Naive thymus-derived CD4-positive, alpha-beta T cell (primary cell): Measurements from ENCODE around the gene EVA1B. TPM values are rescaled to one million over a fixed set of nuclear protein-coding genes. Genes with fewer than 3 reads are reported as not detected.

ENCODE experiments used
- ATAC-seq: fragments of 150-1000 bp; cut with Tn5 transposase; 2 replicates; pipeline ENCODE4 v1.10.0; 2021; ENCODE audit warnings: mild to moderate bottlenecking, moderate library complexity
- CTCF ChIA-PET: fragments of 350-600 bp; sonication (Branson Sonifier 250); formaldehyde crosslinking; loops from one replicate; lab custom pipeline; 2021; ENCODE audit warnings: antibody characterized with exemption; lab: Charles Lee
- POLR2A ChIA-PET: fragments of 350-600 bp; sonication (Branson Sonifier 250); formaldehyde crosslinking; loops from one replicate; lab custom pipeline; 2021; ENCODE audit warnings: antibody characterized with exemption, inconsistent platforms; lab: Charles Lee
- DNase-seq, 9 donors: peaks; one replicate each; pipeline versions ENCODE4 v3.0.0 to v3.0.0-alpha.2; 2020 to 2022; ENCODE audit warnings: mixed read lengths in 1 of 9
- H3K27ac ChIP-seq: one replicate; pipeline ENCODE4 v1.7.0; 2013; ENCODE audit warnings: mild to moderate bottlenecking, low read depth, low read length, moderate library complexity
- H3K27me3 ChIP-seq, 2 donors: one replicate each; pipeline ENCODE4 v1.7.0; 2013; ENCODE audit warnings: low read length in 2 of 2, mild to moderate bottlenecking in 2 of 2, moderate library complexity in 2 of 2; ENCODE audit not compliant: control insufficient read depth in 2 of 2, insufficient read depth in 2 of 2
- H3K36me3 ChIP-seq, 3 experiments: 1 replicate in 2 of 3; 2 replicates in 1 of 3; pipeline ENCODE4 v1.7.0; 2013; ENCODE audit warnings: low read length in 3 of 3, mild to moderate bottlenecking in 3 of 3, moderate library complexity in 1 of 3; ENCODE audit not compliant: insufficient read depth in 3 of 3, control insufficient read depth in 2 of 3
- H3K4me1 ChIP-seq, 2 donors: one replicate each; pipeline ENCODE4 v1.7.0; 2013; ENCODE audit warnings: low read length in 2 of 2, mild to moderate bottlenecking in 2 of 2, moderate library complexity in 1 of 2; ENCODE audit not compliant: control insufficient read depth in 2 of 2, insufficient read depth in 2 of 2
- H3K4me3 ChIP-seq: 2 replicates; pipeline ENCODE4 v1.7.0; 2013; ENCODE audit warnings: mild to moderate bottlenecking, low read length
- H3K9me3 ChIP-seq, 3 experiments: 1 replicate in 2 of 3; 2 replicates in 1 of 3; pipeline ENCODE4 v1.7.0; 2013; ENCODE audit warnings: low read length in 3 of 3; ENCODE audit not compliant: control insufficient read depth in 2 of 3
- H3K27ac Mint-ChIP-seq, 9 donors: one replicate each; pipeline ENCODE4 v1.8.0; 2020 to 2022; ENCODE audit warnings: mixed read lengths in 9 of 9, mild to moderate bottlenecking in 8 of 9, moderate library complexity in 5 of 9, inconsistent platforms in 2 of 9
- H3K27me3 Mint-ChIP-seq, 5 donors: one replicate each; pipeline ENCODE4 v1.8.0; 2021 to 2022; ENCODE audit warnings: mixed read lengths in 5 of 5, mild to moderate bottlenecking in 1 of 5
- H3K36me3 Mint-ChIP-seq, 5 donors: one replicate each; pipeline ENCODE4 v1.8.0; 2020 to 2022; ENCODE audit warnings: mixed read lengths in 5 of 5, mild to moderate bottlenecking in 3 of 5, inconsistent platforms in 1 of 5
- H3K4me1 Mint-ChIP-seq, 7 donors: one replicate each; pipeline ENCODE4 v1.8.0; 2020 to 2022; ENCODE audit warnings: mixed read lengths in 7 of 7, mild to moderate bottlenecking in 3 of 7, inconsistent platforms in 1 of 7
- H3K4me3 Mint-ChIP-seq, 10 donors: one replicate each; pipeline ENCODE4 v1.8.0; 2020 to 2022; ENCODE audit warnings: mild to moderate bottlenecking in 10 of 10, mixed read lengths in 10 of 10, moderate library complexity in 6 of 10, inconsistent platforms in 2 of 10
- H3K9me3 Mint-ChIP-seq, 11 donors: one replicate each; pipeline ENCODE4 v1.8.0; 2020 to 2022; ENCODE audit warnings: mixed read lengths in 11 of 11, mild to moderate bottlenecking in 4 of 11, inconsistent platforms in 1 of 11, moderate library complexity in 1 of 11
- intact Hi-C, 2 donors: fragments of 100-400 bp; cut with micrococcal nuclease; formaldehyde crosslinking; loops; one replicate each; pipeline ENCODE4 v1.15.1; 2023
- polyA plus RNA-seq, 2 donors: library from polyadenylated mRNA; unstranded; fragments of 300-500 nt; fragmentation: Illumina TruSeq; gene quantifications; one replicate each; pipeline ENCODE4 v1.2.3, GENCODE V29; 2021
- total RNA-seq, 6 experiments: library from RNA in 5 of 6; stranded (reverse) in 5 of 6; gene quantifications; 1 replicate in 5 of 6; 2 replicates in 1 of 6; pipeline ENCODE4 v1.2.3 and lab custom pipeline; 2021 to 2026

EVA1B gene
- total and polyA plus RNA-seq, 7 experiments from 2014 or later: 0.43 to 12.5 (median 1.5) TPM

DNA sequence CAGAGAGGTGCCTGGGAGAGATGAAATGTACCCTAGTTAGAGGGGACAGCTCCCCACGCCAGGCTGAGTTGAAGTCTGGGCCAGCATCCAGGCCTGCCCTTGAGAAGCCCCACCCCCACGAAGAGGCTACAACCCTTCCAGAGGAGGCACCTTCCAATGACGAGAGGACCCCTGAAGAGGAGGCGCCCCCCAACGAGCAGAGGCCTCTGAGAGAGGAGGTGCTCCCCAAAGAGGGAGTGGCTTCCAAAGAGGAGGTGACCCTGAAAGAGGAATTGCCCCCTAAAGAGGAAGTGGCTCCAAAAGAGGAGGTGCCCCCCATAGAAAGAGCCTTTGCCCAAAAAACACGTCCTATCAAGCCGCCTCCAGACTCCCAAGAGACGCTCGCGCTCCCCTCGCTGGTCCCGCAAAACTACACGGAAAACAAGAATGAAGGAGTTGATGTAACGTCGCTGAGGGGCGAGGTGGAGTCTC, 3.1 kb downstream of the EVA1B start:
- intact Hi-C loops: loop anchor here (1.0 to 2.0 kb wide), 2 partner anchors 13 to 14 kb away; partner anchors contain the start of gene SH3D21 (in 1 of the 2)
- DNase-seq (peak in 1 of 9 donors; percentile 5), ATAC-seq (no peak)
- peak overlapping the region in 7 of 9 donors; percentile 26 to 81 (median 38) for H3K27ac Mint-ChIP-seq
- Histone ChIP-seq H3K27me3 (no peaks in the 10 kb centered on the region), H3K4me1 (peaks cover 10 to 11% of the 10 kb centered on the region in 2 donors), H3K4me3 (no peak overlapping the region), H3K9me3 (no peaks in the 10 kb centered on the region), H3K27ac (no peak overlapping the region), H3K36me3 (no peaks in the 10 kb centered on the region)
- no peaks in the 10 kb centered on the region for H3K9me3 Mint-ChIP-seq
- ChIA-PET POLR2A (interaction anchor here (1.2 to 1.5 kb wide), 2 partner anchors 14 to 97 kb away, joined by 5 to 6 read pairs; partner anchors contain the start of gene SH3D21), CTCF (no interaction called here)
- peaks cover 14 to 29% (median 21%) of the 10 kb centered on the region in 7 donors for H3K4me1 Mint-ChIP-seq
- H3K4me3 Mint-ChIP-seq: peak overlapping the region; percentile 68 to 87 (median 80)
- peaks cover 0 to 10% (median 0%) of the 10 kb centered on the region in 5 donors for H3K36me3 Mint-ChIP-seq
- H3K27me3 Mint-ChIP-seq: peaks cover 0 to 2% (median 0%) of the 10 kb centered on the region in 5 donors

DNA sequence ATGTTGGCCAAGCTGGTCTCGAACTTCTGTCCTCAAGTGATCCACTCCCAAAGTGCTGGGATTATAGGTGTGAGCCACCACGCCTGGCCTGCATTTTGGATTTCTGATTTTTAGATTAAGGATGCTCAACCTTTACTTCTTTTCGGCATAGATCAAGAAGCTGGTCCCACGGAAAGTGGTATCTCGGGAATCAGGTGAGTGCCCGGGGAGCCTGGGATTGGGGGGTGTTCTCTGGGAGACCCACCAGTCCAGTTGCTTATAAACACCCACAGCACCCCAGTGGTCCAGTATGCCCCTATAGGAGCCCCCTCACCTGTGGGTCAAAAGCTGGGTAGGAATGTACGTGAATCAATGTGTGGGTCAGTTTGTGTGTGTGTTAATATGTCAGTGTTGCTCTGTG, 14.0 kb downstream of the EVA1B start:
- H3K27me3 Mint-ChIP-seq: no peaks in the 10 kb centered on the region
- CTCF ChIA-PET: interaction anchor here (0.6 kb wide), 1 partner anchor 288 kb away, joined by 3 read pairs; no protein-coding TSS in a partner anchor
- Histone ChIP-seq H3K27ac (no peak overlapping the region), H3K27me3 (no peaks in the 10 kb centered on the region), H3K4me3 (no peak overlapping the region), H3K36me3 (no peaks in the 10 kb centered on the region), H3K4me1 (peaks cover 0 to 6% of the 10 kb centered on the region in 2 donors), H3K9me3 (no peaks in the 10 kb centered on the region)
- peak overlapping the region in 1 of 9 donors; percentile 84 for H3K27ac Mint-ChIP-seq
- peaks cover 0 to 12% (median 0%) of the 10 kb centered on the region in 5 donors for H3K36me3 Mint-ChIP-seq
- intact Hi-C loops: no loop called here
- POLR2A ChIA-PET: interaction anchor here (0.6 to 0.8 kb wide), 2 partner anchors 9 to 75 kb away, joined by 3 read pairs; no protein-coding TSS in a partner anchor
- H3K9me3 Mint-ChIP-seq: peaks cover 0 to 3% (median 0%) of the 10 kb centered on the region in 11 donors
- peaks cover 6 to 35% (median 13%) of the 10 kb centered on the region in 7 donors for H3K4me1 Mint-ChIP-seq
- peak overlapping the region in 1 of 10 donors; percentile 6 for H3K4me3 Mint-ChIP-seq
- DNase-seq (no peak), ATAC-seq (no peak)

DNA sequence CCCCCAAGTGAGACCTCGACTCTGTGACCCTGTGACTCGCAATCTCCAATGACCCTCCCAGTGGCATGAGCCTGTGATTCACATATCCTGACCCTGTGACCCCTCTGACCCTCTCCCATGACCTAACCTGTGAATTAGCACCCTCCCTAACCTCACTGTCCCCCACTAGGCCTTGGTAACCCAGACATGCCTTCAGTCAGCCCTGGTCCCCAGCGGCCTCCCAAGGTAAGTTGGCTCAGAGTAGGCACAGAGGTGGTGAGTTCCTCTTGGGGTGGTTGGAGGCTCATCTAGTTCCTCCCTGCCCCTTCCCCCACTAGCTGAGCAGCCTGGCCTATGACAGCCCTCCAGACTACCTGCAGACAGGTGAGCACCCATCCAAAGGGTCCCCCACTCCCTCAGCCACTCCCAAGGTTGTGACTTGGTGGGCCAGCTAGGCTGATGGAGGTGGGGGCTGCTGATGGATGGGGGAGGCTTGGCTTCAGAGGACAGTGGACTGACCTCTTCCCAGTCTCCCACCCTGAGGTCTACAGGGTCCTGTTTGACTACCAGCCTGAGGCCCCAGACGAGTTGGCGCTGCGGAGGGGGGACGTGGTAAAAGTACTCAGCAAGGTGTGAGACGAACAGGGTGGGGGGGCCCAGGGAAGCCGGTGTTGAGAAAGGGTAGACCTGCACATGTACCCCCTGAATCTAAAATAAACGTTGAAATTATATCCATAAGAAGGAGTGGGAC, 15.7 kb downstream of the EVA1B start:
- DNase-seq (no peak), ATAC-seq (no peak)
- H3K4me1 Mint-ChIP-seq: peaks cover 6 to 39% (median 13%) of the 10 kb centered on the region in 7 donors
- H3K36me3 Mint-ChIP-seq: peaks cover 0 to 19% (median 7%) of the 10 kb centered on the region in 5 donors
- no peak overlapping the region for H3K27ac ChIP-seq
- peaks cover 0 to 3% (median 0%) of the 10 kb centered on the region in 11 donors for H3K9me3 Mint-ChIP-seq
- CTCF ChIA-PET: interaction anchor here (1.2 to 1.5 kb wide), 2 partner anchors 19 to 53 kb away, joined by 3 read pairs; no protein-coding TSS in a partner anchor
- H3K4me3 Mint-ChIP-seq: peak overlapping the region; percentile 32 to 98 (median 96)
- H3K36me3 ChIP-seq: peaks cover 0 to 12% (median 0%) of the 10 kb centered on the region in 3 experiments
- H3K4me1 ChIP-seq: peaks cover 0 to 6% of the 10 kb centered on the region in 2 donors
- POLR2A ChIA-PET: interaction anchor here (1.0 to 3.2 kb wide), 6 partner anchors 14 to 150 kb away, joined by 3 to 17 read pairs (median 8); partner anchors contain the start of gene THRAP3
- peak overlapping the region in 4 of 9 donors; percentile 70 to 94 (median 79) for H3K27ac Mint-ChIP-seq
- intact Hi-C loops: loop anchor here (1.0 to 2.0 kb wide), 5 partner anchors 13 to 158 kb away; partner anchors contain the start of gene TRAPPC3 (in 1 of the 2)
- no peaks in the 10 kb centered on the region for H3K27me3 Mint-ChIP-seq
- no peaks in the 10 kb centered on the region for H3K27me3 ChIP-seq
- no peaks in the 10 kb centered on the region for H3K9me3 ChIP-seq
- H3K4me3 ChIP-seq: peak overlapping the region; percentile 87

- Mint-ChIP-seq H3K27me3 (no peaks in the 10 kb centered on the region), H3K27ac (peak overlapping the region; percentile 70 to 97 (median 87)), H3K36me3 (peaks cover 0 to 21% (median 7%) of the 10 kb centered on the region in 5 donors), H3K4me1 (peaks cover 6 to 39% (median 13%) of the 10 kb centered on the region in 7 donors), H3K4me3 (peak overlapping the region; percentile 87 to 98 (median 96)), H3K9me3 (peaks cover 0 to 3% (median 0%) of the 10 kb centered on the region in 11 donors)
- Histone ChIP-seq H3K4me1 (peaks cover 0 to 6% of the 10 kb centered on the region in 2 donors), H3K36me3 (peaks cover 0 to 20% (median under 1%) of the 10 kb centered on the region in 3 experiments), H3K9me3 (no peaks in the 10 kb centered on the region), H3K27ac (peak overlapping the region; percentile 81), H3K4me3 (peak overlapping the region; percentile 87), H3K27me3 (no peaks in the 10 kb centered on the region)
- ChIA-PET POLR2A (interaction anchor here (0.6 to 3.2 kb wide), 11 partner anchors 12 to 153 kb away, joined by 3 to 17 read pairs (median 4); partner anchors contain the start of gene THRAP3), CTCF (interaction anchor here (0.6 to 1.5 kb wide), 5 partner anchors 18 to 60 kb away, joined by 3 read pairs; no protein-coding TSS in a partner anchor)
- ATAC-seq (peak; percentile 99), DNase-seq (peak; percentile 90 to 96 (median 93))
- intact Hi-C loops: loop anchor here (1.0 to 2.0 kb wide), 8 partner anchors 13 to 158 kb away; partner anchors contain the start of genes THRAP3 (in 2 of the 2) and TRAPPC3 (in 2 of the 2)
Measured at GRCh38 chr1:36306902-36307456, 16.5 kb downstream of the EVA1B start.

DNA sequence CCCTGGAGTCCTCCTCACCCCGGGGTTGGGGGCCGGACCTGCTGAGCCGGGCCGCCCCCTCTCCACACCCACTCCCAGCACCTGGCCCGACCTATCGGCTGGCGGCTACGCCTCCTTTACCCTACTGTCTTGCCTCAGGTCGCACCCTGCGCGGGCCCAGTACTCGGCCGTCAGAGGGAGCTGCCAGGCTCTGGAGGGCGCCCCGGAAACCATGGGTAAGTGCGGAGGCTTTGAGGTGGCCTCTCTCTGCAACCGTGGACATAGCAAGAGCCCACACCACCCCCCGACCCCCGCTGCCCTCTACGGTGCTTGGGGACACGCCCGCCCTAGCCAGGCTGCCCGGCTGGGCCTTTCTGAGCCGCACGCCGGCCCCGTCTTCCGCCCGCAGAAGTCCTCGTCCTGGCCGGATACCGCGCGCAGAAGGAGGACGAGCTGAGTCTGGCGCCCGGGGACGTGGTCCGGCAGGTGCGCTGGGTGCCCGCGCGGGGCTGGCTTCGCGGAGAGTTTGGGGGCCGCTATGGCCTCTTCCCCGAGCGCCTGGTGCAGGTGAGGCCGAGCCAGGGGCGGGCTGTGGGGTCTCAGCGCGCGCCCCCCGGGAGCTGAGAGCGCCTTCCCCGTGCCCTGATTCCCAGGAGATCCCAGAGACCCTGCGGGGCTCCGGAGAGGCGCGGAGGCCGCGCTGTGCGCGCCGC, 17.1 kb downstream of the EVA1B start, which contains the start of gene SH3D21:
TSS of gene SH3D21 (plus strand) at position 159 of the 692 bp plus-strand sequence. CDS start at position 212, 53 bp downstream.
- ChIA-PET CTCF (interaction anchor here (0.6 to 1.5 kb wide), 9 partner anchors 16 to 81 kb away, joined by 3 to 5 read pairs (median 3); no protein-coding TSS in a partner anchor), POLR2A (interaction anchor here (0.6 to 3.2 kb wide), 12 partner anchors 12 to 158 kb away, joined by 3 to 17 read pairs (median 4); partner anchors contain the start of genes LSM10, MRPS15 and THRAP3)
- Histone ChIP-seq H3K9me3 (no peaks in the 10 kb centered on the region), H3K36me3 (peaks cover 0 to 26% (median 7%) of the 10 kb centered on the region in 3 experiments), H3K27me3 (no peaks in the 10 kb centered on the region), H3K4me3 (peak within 1 kb of the TSS; percentile 87), H3K27ac (peak within 1 kb of the TSS; percentile 81), H3K4me1 (peaks cover 0 to 6% of the 10 kb centered on the region in 2 donors)
- ATAC-seq (peak; percentile 58), DNase-seq (peak in 8 of 9 donors; percentile 36 to 61 (median 45))
- Mint-ChIP-seq H3K27ac (peak within 1 kb of the TSS; percentile 70 to 97 (median 87)), H3K4me3 (peak within 1 kb of the TSS; percentile 87 to 98 (median 96)), H3K9me3 (peaks cover 0 to 3% (median 0%) of the 10 kb centered on the region in 11 donors), H3K4me1 (peaks cover 6 to 39% (median 13%) of the 10 kb centered on the region in 7 donors), H3K27me3 (no peaks in the 10 kb centered on the region), H3K36me3 (peaks cover 0 to 21% (median 9%) of the 10 kb centered on the region in 5 donors)
- intact Hi-C loops: loop anchor here (1.0 to 2.0 kb wide), 7 partner anchors 14 to 157 kb away; partner anchors contain the start of genes THRAP3 (in 2 of the 2) and TRAPPC3 (in 1 of the 2)
